Measurements from ENCODE around the gene PDIA4.

DNA sequence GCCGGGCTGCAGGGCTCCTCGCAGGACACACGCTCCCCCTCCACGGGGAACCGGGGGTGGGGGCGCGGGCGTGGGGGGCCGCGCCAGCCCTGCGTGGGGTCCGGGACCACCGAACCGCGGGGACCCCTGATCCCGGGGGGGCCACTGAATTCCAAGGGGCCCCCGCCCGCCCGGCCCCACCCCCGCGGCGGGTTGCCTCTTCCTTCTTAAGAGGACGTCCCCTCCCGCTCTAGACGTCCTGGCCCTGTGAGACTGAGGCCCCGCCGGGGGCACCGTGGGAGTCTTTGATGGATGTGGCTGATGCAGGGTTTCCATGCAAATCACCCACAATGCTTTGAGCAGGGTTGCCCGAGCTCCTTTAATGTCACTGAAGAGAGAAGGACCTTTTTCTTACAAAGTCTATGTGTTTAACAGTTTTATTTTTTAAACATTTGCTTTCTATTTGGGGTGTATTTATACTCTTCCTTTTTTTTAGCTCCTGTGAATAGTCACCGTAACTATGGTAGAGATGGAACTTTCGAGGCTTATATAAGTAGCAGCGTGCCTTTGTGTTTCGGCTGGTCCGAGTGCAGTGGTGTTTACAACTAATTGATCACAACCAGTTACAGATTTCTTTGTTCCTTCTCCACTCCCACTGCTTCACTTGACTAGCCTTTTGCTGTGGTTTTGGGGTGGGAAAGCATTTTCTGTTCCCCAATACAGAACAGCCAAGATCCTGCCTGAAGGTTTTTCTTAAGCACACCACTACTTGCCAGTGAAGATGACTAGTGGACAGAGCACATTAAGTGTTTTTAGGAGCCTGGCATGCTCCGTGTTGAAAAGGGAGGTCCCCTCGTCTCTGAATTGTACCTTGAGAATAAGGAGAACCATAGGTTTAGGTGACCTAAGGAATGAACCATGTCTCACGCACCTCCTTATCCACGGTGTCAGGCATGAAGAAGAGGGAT is 44.8 kb downstream of the PDIA4 start:
- TF ChIP-seq, protein P1, sequence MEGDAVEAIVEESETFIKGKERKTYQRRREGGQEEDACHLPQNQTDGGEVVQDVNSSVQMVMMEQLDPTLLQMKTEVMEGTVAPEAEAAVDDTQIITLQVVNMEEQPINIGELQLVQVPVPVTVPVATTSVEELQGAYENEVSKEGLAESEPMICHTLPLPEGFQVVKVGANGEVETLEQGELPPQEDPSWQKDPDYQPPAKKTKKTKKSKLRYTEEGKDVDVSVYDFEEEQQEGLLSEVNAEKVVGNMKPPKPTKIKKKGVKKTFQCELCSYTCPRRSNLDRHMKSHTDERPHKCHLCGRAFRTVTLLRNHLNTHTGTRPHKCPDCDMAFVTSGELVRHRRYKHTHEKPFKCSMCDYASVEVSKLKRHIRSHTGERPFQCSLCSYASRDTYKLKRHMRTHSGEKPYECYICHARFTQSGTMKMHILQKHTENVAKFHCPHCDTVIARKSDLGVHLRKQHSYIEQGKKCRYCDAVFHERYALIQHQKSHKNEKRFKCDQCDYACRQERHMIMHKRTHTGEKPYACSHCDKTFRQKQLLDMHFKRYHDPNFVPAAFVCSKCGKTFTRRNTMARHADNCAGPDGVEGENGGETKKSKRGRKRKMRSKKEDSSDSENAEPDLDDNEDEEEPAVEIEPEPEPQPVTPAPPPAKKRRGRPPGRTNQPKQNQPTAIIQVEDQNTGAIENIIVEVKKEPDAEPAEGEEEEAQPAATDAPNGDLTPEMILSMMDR (IDR thresholded peaks at IDR 0.05; ENCODE audit: low read length), result no peak
- no peak for TF ChIP-seq EZH2 (IDR thresholded peaks at IDR 0.05; ENCODE audit: borderline replicate concordance, low read length)

Measured in OCI-LY1 (cell line).